ENCODE data around the gene FMN1. TPM values are rescaled to one million over a fixed set of nuclear protein-coding genes. Genes with fewer than 3 reads are reported as not detected.

The FMN1 gene
- total and polyA plus RNA-seq, 10 of the 15 experiments (the other 5 are each of a cell fraction or from before 2014, with no cell fraction given) = 0.05 to 0.16 (median 0.08) TPM; not detected in 4

DNA sequence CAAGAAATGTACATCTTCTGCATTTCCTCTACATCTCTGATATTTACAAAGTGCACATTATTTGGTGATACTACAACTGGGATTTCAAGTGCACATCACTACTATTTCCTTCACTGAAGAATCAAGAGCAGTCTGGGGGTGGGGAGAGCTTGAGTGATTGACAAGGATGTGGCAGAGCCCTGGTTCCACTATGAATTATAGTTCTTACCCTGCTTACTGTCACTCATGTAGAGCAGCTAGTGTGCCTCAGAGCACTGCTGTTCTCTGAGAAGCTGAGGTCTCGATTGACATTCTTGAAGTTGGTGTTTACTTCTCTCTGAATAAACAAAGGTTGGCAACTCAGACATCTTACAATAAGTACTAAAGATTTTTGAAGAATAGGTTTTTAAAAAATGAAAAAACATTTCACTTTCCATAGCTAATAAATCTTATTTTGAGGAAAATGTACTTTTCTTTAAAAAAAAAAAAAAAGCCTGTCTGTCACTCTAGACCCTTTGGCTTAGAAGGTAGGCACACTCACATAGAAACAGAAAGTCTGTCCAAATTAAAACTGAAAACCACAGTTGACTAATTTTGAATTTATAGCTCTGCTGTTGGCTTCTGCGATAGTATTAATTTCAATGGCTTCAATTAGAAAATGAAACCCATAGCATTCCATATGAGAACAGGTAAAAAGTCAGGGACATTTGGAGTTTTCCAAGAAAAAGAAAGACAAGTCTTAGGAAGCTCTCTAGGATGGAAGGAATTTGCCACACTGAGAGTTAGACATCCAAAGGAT lies 471.2 kb downstream of the FMN1 start:
- H3K36me3 ChIP-seq (ENCODE audit: control insufficient read depth in 2 of 2, insufficient read depth in 2 of 2, low read length in 1 of 2) = no peaks in the 10 kb centered on the region
- WGBS (ENCODE audit: insufficient coverage, insufficient replicate concordance, low lambda C conversion rate, missing lambda C conversion rate) = 0% methylated on average over 2 of the region's 2 CpGs
- ChIA-PET RAD21 (ENCODE audit: unreplicated experiment) (no interaction called here), CTCF (interaction anchor here (0.8 to 1.6 kb wide), 4 partner anchors 12 to 61 kb away, joined by 3 to 7 read pairs (median 4); no protein-coding TSS in a partner anchor), SMC1A (ENCODE audit: uncharacterized antibody, unreplicated experiment) (interaction anchor here (1.6 kb wide), 1 partner anchor 13 kb away, joined by 3 read pairs; no protein-coding TSS in a partner anchor), POLR2A (no interaction called here)
- H2AFZ ChIP-seq (ENCODE audit: control insufficient read depth, low read depth, low read length) = no peak overlapping the region
- no peak overlapping the region for H3K27ac ChIP-seq (ENCODE audit: control insufficient read depth, insufficient read depth)
- no peak overlapping the region for H3K9ac ChIP-seq (ENCODE audit: control insufficient read depth, insufficient read depth, low read length)
- intact Hi-C loops (cut with micrococcal nuclease; ENCODE audit: unreplicated experiment) = no loop called here
- no peak overlapping the region for H3K4me3 ChIP-seq
- H3K4me2 ChIP-seq (ENCODE audit: control insufficient read depth, insufficient read depth) = peak overlapping the region; percentile 68
- H3K79me2 ChIP-seq (ENCODE audit: control insufficient read depth, insufficient read depth, low read length) = no peaks in the 10 kb centered on the region
- in situ Hi-C loops (cut with MboI) = no loop called here
- BruUV-seq (replicated peaks) = no TSS peak
- no peaks in the 10 kb centered on the region for H3K9me3 ChIP-seq (replicated peaks; ENCODE audit: control insufficient read depth, insufficient read depth, low read length)
- DNase-seq (ENCODE audit: low read depth, low spot score) (peak; percentile 37), FAIRE-seq (peak; percentile 41), ATAC-seq (peak; percentile 97)
- H4K20me1 ChIP-seq (ENCODE audit: control insufficient read depth, insufficient read depth) = no peaks in the 10 kb centered on the region
- H3K4me1 ChIP-seq (ENCODE audit: control insufficient read depth, insufficient read depth, low read length) = peaks cover 18% of the 10 kb centered on the region
- peaks cover 8 to 12% of the 10 kb centered on the region in 2 experiments for H3K27me3 ChIP-seq (replicated peaks in 1 of 2; ENCODE audit: control insufficient read depth in 2 of 2, insufficient read depth in 2 of 2, low read length in 1 of 2)
- TF ChIP-seq EED (IDR thresholded peaks at IDR 0.05; ENCODE audit: low read depth) (no peak), SREBF2 (IDR thresholded peaks at IDR 0.05; ENCODE audit: low read length) (no peak), DPF2 (IDR thresholded peaks at IDR 0.05) (no peak), ESRRA (IDR thresholded peaks at IDR 0.05; ENCODE audit: low read length) (no peak), SMC3 (IDR thresholded peaks at IDR 0.05; ENCODE audit: borderline replicate concordance, low read length) (no peak), MEF2B (IDR thresholded peaks at IDR 0.05; ENCODE audit: partially characterized antibody, poor library complexity, severe bottlenecking) (no peak), JUNB (IDR thresholded peaks at IDR 0.05) (peak; percentile 87), POLR2AphosphoS2 (IDR thresholded peaks at IDR 0.05; ENCODE audit: low read depth, low read length) (no peak), ZNF217 (IDR thresholded peaks at IDR 0.05) (no peak), CHD2 (IDR thresholded peaks at IDR 0.05; ENCODE audit: borderline replicate concordance, low read depth, low read length) (no peak), RBBP5 (conservative IDR thresholded peaks at IDR 0.05) (no peak), RFX5 (IDR thresholded peaks at IDR 0.05; ENCODE audit: low read depth, low read length) (no peak), NFIC (IDR thresholded peaks at IDR 0.05; ENCODE audit: low read depth, low read length) (peak; percentile 74), ZNF384 (IDR thresholded peaks at IDR 0.05; ENCODE audit: borderline replicate concordance, low read depth, low read length) (peak; percentile 86), ZNF207 (IDR thresholded peaks at IDR 0.05; ENCODE audit: borderline replicate concordance) (no peak), YBX1 (IDR thresholded peaks at IDR 0.05) (no peak), NFYB (IDR thresholded peaks at IDR 0.05; ENCODE audit: insufficient read depth, low read depth, low read length) (no peak), POLR2A (IDR thresholded peaks at IDR 0.05; ENCODE audit: low read depth, low read length) (no peak), KDM1A (IDR thresholded peaks at IDR 0.05; ENCODE audit: borderline replicate concordance) (no peak)
- TF ChIP-seq, protein P1, sequence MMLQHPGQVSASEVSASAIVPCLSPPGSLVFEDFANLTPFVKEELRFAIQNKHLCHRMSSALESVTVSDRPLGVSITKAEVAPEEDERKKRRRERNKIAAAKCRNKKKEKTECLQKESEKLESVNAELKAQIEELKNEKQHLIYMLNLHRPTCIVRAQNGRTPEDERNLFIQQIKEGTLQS (IDR thresholded peaks at IDR 0.05; ENCODE audit: borderline replicate concordance, extremely low read depth, low read depth, low read length) = no peak
- TF ChIP-seq, protein P2, sequence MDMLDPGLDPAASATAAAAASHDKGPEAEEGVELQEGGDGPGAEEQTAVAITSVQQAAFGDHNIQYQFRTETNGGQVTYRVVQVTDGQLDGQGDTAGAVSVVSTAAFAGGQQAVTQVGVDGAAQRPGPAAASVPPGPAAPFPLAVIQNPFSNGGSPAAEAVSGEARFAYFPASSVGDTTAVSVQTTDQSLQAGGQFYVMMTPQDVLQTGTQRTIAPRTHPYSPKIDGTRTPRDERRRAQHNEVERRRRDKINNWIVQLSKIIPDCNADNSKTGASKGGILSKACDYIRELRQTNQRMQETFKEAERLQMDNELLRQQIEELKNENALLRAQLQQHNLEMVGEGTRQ (IDR thresholded peaks at IDR 0.05; ENCODE audit: borderline replicate concordance, low read depth, low read length) = no peak
- TF ChIP-seq, protein P3, sequence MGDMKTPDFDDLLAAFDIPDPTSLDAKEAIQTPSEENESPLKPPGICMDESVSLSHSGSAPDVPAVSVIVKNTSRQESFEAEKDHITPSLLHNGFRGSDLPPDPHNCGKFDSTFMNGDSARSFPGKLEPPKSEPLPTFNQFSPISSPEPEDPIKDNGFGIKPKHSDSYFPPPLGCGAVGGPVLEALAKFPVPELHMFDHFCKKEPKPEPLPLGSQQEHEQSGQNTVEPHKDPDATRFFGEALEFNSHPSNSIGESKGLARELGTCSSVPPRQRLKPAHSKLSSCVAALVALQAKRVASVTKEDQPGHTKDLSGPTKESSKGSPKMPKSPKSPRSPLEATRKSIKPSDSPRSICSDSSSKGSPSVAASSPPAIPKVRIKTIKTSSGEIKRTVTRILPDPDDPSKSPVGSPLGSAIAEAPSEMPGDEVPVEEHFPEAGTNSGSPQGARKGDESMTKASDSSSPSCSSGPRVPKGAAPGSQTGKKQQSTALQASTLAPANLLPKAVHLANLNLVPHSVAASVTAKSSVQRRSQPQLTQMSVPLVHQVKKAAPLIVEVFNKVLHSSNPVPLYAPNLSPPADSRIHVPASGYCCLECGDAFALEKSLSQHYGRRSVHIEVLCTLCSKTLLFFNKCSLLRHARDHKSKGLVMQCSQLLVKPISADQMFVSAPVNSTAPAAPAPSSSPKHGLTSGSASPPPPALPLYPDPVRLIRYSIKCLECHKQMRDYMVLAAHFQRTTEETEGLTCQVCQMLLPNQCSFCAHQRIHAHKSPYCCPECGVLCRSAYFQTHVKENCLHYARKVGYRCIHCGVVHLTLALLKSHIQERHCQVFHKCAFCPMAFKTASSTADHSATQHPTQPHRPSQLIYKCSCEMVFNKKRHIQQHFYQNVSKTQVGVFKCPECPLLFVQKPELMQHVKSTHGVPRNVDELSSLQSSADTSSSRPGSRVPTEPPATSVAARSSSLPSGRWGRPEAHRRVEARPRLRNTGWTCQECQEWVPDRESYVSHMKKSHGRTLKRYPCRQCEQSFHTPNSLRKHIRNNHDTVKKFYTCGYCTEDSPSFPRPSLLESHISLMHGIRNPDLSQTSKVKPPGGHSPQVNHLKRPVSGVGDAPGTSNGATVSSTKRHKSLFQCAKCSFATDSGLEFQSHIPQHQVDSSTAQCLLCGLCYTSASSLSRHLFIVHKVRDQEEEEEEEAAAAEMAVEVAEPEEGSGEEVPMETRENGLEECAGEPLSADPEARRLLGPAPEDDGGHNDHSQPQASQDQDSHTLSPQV (IDR thresholded peaks at IDR 0.05) = no peak

All from GM12878 (cell line).